ENCODE data around the gene CCDC27. TPM values are rescaled to one million over a fixed set of nuclear protein-coding genes. Genes with fewer than 3 reads are reported as not detected.

Gene CCDC27
- total and polyA plus RNA-seq, 2 of the 13 experiments (the other 11 are each of a cell fraction or from before 2014, with no cell fraction given): not detected

DNA sequence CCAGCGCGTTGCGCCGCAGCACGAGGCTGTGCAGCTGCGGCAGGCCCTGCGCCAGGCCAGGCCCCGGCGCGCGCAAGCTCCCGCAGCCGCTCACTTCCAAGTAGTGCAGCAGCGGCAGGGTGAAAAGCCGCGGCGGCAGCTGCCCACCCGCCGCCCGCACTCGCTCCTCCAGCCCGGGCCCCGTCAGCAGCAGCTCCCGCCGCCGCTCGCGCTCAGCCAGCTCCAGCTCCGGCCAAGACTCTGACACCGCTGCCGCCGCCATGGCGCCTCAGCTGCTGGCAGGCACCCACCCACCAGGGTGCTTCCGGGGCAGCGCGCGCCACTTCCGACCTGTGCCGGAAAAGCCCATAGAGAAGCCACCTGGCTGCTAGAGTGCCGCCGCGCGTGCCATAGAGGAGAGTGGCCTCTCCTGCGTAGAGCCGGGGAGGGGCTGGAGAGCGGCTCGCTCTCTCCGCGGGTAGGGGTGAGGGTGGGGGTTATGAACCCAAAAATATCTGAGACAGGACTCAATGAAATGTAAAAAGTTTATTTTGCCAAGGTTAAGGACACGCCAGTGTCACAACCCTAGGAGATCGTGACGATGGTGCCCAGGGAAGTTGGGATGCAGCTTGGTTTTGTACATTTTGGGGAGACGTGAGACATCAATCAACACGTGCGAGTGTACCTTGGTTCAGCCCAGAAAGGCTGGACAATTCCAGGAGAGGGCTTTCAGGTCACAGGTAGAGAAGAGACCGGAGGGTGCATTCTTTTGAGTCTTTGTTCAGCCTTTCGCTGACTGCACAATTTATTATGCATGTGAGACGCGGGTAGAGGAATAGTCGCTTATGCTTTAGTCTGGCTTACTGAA is 44.2 kb downstream of the CCDC27 start, which contains the start of gene LRRC47 (continued):
- TF ChIP-seq RNF2 (conservative IDR thresholded peaks at IDR 0.05; ENCODE audit: low read depth): no peak
- no peak for TF ChIP-seq PHF5A (CRISPR knock-in tag; IDR thresholded peaks at IDR 0.05; ENCODE audit: low read depth, unreplicated experiment)
- no peak for TF ChIP-seq ZSCAN20 (CRISPR knock-in tag; IDR thresholded peaks at IDR 0.05; ENCODE audit: borderline replicate concordance)
- peak; percentile 44; the same call in 1 of the 2 replicates for TF ChIP-seq GATAD2A (CRISPR knock-in tag; IDR thresholded peaks at IDR 0.05)
- TF ChIP-seq NFYB (CRISPR knock-in tag; IDR thresholded peaks at IDR 0.05): 0 out of 2 replicates have a peak, but pooled peaks have one; percentile 26
- no peak for TF ChIP-seq ZNF678 (CRISPR knock-in tag; IDR thresholded peaks at IDR 0.05)
- TF ChIP-seq SP140L (CRISPR knock-in tag; IDR thresholded peaks at IDR 0.05; ENCODE audit: borderline replicate concordance): no peak
- peak; percentile 40; the same call in 1 of the 2 replicates for TF ChIP-seq SRY (CRISPR knock-in tag; IDR thresholded peaks at IDR 0.05)
- TF ChIP-seq ZNF224 (CRISPR knock-in tag; IDR thresholded peaks at IDR 0.05): no peak
- TF ChIP-seq KDM2A (CRISPR knock-in tag; IDR thresholded peaks at IDR 0.05; ENCODE audit: borderline replicate concordance, low read depth): peak; percentile 92
- TF ChIP-seq SUZ12 (IDR thresholded peaks at IDR 0.05; ENCODE audit: low read depth, low read length): no peak
- TF ChIP-seq ZNF589 (CRISPR knock-in tag; conservative IDR thresholded peaks at IDR 0.05): no peak
- no peak for TF ChIP-seq ADNP (CRISPR knock-in tag; IDR thresholded peaks at IDR 0.05)
- TF ChIP-seq ZNF629 (CRISPR knock-in tag; conservative IDR thresholded peaks at IDR 0.05): no peak; the same call in 1 of the 2 replicates
- no peak; the same call in 1 of the 2 replicates for TF ChIP-seq SP5 (CRISPR knock-in tag; IDR thresholded peaks at IDR 0.05; ENCODE audit: borderline replicate concordance, low read depth)
- TF ChIP-seq CBX1 (IDR thresholded peaks at IDR 0.05; ENCODE audit: low read depth): no peak
- TF ChIP-seq, protein P1, sequence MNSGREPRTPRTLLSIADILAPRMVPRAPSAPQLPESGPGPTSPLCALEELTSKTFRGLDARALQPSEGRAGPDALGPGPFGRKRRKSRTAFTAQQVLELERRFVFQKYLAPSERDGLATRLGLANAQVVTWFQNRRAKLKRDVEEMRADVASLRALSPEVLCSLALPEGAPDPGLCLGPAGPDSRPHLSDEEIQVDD (CRISPR knock-in tag; IDR thresholded peaks at IDR 0.05; ENCODE audit: borderline replicate concordance): no peak
- TF ChIP-seq RFX3 (CRISPR knock-in tag; IDR thresholded peaks at IDR 0.05): no peak
- TF ChIP-seq RORA (CRISPR knock-in tag; IDR thresholded peaks at IDR 0.05): no peak
- TF ChIP-seq, protein P2, sequence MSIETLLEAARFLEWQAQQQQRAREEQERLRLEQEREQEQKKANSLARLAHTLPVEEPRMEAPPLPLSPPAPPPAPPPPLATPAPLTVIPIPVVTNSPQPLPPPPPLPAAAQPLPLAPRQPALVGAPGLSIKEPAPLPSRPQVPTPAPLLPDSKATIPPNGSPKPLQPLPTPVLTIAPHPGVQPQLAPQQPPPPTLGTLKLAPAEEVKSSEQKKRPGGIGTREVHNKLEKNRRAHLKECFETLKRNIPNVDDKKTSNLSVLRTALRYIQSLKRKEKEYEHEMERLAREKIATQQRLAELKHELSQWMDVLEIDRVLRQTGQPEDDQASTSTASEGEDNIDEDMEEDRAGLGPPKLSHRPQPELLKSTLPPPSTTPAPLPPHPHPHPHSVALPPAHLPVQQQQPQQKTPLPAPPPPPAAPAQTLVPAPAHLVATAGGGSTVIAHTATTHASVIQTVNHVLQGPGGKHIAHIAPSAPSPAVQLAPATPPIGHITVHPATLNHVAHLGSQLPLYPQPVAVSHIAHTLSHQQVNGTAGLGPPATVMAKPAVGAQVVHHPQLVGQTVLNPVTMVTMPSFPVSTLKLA (IDR thresholded peaks at IDR 0.05): no peak
- no peak for TF ChIP-seq ELF4 (CRISPR knock-in tag; IDR thresholded peaks at IDR 0.05; ENCODE audit: borderline replicate concordance)
- no peak for TF ChIP-seq ZNF564 (CRISPR knock-in tag; IDR thresholded peaks at IDR 0.05)
- TF ChIP-seq HMG20A (CRISPR knock-in tag; IDR thresholded peaks at IDR 0.05; ENCODE audit: borderline replicate concordance): no peak
- TF ChIP-seq, protein P3, sequence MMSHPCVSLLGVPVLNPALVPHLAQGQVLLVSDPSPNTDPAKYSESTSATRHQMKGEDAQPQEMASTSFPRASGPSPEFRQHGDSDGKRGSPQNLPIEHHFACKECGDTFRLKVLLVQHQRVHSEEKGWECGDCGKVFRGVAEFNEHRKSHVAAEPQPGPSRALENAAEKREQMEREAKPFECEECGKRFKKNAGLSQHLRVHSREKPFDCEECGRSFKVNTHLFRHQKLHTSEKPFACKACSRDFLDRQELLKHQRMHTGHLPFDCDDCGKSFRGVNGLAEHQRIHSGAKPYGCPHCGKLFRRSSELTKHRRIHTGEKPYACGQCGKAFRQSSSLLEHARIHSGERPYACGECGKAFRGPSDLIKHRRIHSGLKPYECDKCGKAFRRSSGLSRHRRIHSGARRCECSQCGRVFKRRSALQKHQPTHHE (CRISPR knock-in tag; IDR thresholded peaks at IDR 0.05; ENCODE audit: borderline replicate concordance): no peak
- TF ChIP-seq NFE2 (CRISPR knock-in tag; IDR thresholded peaks at IDR 0.05): no peak
- TF ChIP-seq, protein P4, sequence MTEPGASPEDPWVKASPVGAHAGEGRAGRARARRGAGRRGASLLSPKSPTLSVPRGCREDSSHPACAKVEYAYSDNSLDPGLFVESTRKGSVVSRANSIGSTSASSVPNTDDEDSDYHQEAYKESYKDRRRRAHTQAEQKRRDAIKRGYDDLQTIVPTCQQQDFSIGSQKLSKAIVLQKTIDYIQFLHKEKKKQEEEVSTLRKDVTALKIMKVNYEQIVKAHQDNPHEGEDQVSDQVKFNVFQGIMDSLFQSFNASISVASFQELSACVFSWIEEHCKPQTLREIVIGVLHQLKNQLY (CRISPR knock-in tag; IDR thresholded peaks at IDR 0.05): 0 out of 2 replicates have a peak, but pooled peaks have one; percentile 44
- TF ChIP-seq ARHGAP35 (CRISPR knock-in tag; IDR thresholded peaks at IDR 0.05; ENCODE audit: borderline replicate concordance): 0 out of 2 replicates have a peak, but pooled peaks have one; percentile 32
